Cardiac fibroblast (primary cell): Measurements from ENCODE around the gene KL.

Experiments used
- DNase-seq, 2 donors: peaks; one replicate each; pipeline versions ENCODE4 v3.0.0 to v3.0.0-alpha.2; 2010; ENCODE audit warnings: low read depth in 2 of 2
- H3K4me3 ChIP-seq, 2 donors: replicated peaks in 1 of 2; 1 replicate in 1 of 2; 2 replicates in 1 of 2; pipeline ENCODE4 v1.5.1; 2011; ENCODE audit warnings: low read depth in 2 of 2, low read length in 2 of 2, mild to moderate bottlenecking in 2 of 2, moderate library complexity in 1 of 2
- TF ChIP-seq, protein P1 (sequence below): IDR thresholded peaks from one replicate; pipeline ENCODE4 v1.5.1; 2011; ENCODE audit warnings: low read depth, mild to moderate bottlenecking, low read length, inconsistent platforms

The KL gene

GRCh38 chr13:33016414-33017322 is at the start of gene KL:
TSS of gene KL (plus strand) at chr13:33016423. CDS start at chr13:33016441, 18 bp downstream.
- H3K4me3 ChIP-seq = peak within 1 kb of the TSS; percentile 35 to 41
- DNase-seq = no peak
- TF ChIP-seq, protein P1, sequence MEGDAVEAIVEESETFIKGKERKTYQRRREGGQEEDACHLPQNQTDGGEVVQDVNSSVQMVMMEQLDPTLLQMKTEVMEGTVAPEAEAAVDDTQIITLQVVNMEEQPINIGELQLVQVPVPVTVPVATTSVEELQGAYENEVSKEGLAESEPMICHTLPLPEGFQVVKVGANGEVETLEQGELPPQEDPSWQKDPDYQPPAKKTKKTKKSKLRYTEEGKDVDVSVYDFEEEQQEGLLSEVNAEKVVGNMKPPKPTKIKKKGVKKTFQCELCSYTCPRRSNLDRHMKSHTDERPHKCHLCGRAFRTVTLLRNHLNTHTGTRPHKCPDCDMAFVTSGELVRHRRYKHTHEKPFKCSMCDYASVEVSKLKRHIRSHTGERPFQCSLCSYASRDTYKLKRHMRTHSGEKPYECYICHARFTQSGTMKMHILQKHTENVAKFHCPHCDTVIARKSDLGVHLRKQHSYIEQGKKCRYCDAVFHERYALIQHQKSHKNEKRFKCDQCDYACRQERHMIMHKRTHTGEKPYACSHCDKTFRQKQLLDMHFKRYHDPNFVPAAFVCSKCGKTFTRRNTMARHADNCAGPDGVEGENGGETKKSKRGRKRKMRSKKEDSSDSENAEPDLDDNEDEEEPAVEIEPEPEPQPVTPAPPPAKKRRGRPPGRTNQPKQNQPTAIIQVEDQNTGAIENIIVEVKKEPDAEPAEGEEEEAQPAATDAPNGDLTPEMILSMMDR = no peak

GRCh38 chr13:32967584-32968182 is 48.5 kb upstream of the KL start:
- TF ChIP-seq, protein P1 = no peak
- H3K4me3 ChIP-seq = no peak overlapping the region
- no peak for DNase-seq

GRCh38 chr13:32968316-32968715 is 47.9 kb upstream of the KL start:
- DNase-seq = no peak
- TF ChIP-seq, protein P1 = no peak
- no peak overlapping the region for H3K4me3 ChIP-seq

DNA sequence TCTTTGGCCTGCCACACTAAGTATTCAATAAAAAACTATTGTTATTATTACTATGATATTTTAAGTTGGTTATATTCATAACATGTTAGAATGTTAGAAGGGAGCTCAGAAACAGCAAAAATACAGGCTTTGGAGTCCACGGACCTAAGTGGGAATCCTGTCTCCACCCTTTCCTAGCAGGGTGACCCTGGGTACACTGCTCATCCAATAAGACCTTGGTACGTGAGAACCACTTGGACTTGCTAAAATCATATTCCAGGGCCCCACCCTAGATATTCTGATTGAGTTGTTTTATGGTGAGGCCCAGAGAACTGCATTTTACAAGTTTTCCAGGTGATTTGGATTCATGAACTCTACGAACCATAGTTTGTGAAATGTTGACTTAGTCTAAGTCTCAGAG is 47.4 kb upstream of the KL start:
- TF ChIP-seq, protein P1 = no peak
- no peak for DNase-seq
- no peak overlapping the region for H3K4me3 ChIP-seq

DNA sequence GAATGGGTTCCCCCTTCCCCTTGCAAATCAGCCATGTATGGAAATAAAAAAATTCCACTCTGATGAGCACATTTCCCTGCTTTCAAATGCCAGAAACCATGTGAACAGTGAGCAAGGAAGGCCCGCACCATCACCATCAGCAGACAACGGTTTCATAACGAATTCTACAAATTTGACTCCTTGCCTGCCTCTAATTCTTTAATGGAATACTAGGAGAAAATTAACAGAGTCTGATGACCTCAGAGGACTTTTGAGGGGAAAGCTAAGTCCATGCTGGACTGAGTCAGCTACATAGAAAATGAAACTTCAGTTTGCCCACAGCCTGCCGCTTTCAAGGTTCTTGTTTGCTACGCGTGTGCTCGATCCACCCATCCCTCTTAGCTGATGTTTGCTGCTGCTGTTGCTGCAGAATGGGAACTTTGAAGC is 46.7 kb upstream of the KL start:
- TF ChIP-seq, protein P1 = no peak
- peak; percentile 60 to 68 for DNase-seq
- H3K4me3 ChIP-seq = peak overlapping the region in 1 of 2 donors; percentile 25

DNA sequence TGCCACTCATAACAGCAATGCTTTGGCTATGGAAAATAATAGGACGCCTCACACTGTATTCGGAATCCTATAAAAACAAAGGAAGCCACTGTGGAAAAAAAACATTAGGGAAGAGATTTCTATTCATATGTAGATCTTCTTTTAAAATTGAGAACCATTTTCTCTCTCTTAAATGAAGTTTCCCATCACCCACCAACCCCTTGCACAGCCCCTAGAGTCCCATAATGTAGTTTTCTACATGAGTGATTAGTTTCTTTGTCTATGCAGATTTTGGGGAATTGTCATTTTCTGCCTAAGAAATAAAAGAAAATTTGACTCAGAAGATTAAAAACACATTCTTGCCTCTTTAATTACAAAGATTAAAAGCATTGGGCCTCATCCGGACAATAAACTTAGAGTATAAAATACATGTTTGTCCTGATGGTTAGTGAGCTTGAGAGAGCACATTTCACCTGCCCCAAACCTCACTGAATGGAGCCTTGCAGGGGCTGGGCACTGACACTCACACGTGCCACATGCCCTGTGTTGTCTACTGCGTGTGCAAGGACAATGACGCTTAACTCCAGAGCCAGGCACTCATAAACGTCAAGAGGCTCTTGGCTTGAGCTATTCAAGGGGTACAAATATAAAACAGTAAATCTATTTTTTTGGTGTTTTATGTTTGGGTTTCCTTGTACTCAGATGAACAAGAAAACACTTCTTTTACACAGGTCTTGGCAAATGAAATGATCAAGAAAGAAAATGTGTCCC is 40.0 kb upstream of the KL start:
- TF ChIP-seq, protein P1 = no peak
- no peak for DNase-seq
- H3K4me3 ChIP-seq = no peak overlapping the region
